Muscle of arm (tissue), 12 donors: ENCODE data around the gene MAFB. TPM values are rescaled to one million over a fixed set of nuclear protein-coding genes. Genes with fewer than 3 reads are reported as not detected.
A peak's percentile ranks its signal among the peaks of the same experiment; 100 is the strongest.

Source experiments
- DNase-seq: peaks from one replicate; pipeline ENCODE4 v3.0.0-alpha.2; 2013
- polyA plus RNA-seq, 12 donors: library from polyadenylated mRNA; unstranded; fragments of 120-200 nt; gene quantifications; one replicate each; pipeline ENCODE4 v1.2.1, GENCODE V29; 2013; ENCODE audit not compliant: insufficient read length in 12 of 12

Gene MAFB
- polyA plus RNA-seq, 12 donors, result 8.2 to 30.6 (median 9.9) TPM; not detected in 1

DNA sequence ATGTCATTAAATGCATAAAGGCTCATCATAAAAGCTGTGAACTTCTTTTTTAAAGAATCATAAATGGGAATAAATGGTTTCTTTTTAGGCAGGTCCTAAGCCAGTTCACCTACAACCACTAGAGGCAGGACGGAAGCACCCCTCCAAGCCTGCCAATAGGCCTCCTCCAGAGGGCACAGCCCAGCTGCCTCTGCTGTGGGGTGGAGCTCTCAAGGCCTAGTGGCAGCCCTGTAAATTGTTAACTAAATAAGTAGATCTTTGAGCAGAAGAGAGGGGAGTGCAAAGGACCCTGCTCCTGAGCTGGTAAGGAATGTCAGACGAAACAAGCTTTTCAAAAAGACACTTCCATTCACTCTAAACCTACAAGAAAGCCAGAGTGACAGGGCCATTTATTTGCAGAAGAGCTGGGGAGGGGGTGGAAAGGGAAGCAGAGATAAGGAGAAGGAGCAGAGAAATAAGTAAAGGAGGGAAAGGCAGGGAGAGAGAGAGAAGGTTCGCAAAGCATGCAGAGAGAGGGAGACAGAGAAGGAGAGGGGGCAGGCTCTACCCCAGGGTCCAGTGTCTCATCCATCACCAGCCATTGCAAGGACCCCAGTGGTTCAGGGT, 18.0 kb upstream of the MAFB start:
- no peak for DNase-seq

DNA sequence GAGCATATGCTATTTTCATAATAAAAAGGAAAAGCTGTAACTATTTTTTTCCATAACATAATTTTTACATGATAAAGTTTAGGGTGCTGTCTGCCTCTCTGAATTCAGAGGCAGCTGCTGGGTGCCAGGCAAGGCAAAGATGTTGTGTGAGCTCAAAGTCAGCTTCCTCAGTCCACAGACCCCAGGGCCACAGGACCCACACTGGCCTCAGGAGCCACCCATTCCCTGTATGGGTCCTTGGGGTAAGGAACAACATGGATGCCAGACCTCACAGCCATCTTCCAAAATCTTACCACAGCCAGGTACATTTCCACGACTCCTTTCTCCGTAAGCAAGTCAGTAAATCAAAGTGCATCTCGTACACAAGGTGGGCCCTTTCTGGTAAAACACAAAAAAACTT, 16.4 kb upstream of the MAFB start:
- no peak for DNase-seq

DNA sequence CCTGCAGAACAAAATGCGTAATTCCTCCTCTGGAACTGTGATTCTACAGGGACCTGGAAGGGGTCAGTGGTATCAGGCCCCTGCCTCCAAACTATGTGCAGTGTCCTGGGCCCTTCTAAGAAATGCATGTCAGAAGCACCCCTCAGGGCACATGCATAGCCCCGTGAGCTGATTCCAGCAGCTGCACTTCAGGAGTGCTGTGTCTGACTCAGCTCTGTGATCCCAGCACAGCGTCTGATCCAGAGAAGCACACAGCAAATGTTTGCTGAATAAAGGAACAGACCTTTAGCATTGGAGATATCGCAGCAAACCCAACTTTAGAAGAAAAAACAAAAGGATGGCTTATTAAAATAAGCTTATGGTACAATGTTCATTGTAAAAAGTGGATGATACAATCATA, 15.8 kb upstream of the MAFB start:
- no peak for DNase-seq

DNA sequence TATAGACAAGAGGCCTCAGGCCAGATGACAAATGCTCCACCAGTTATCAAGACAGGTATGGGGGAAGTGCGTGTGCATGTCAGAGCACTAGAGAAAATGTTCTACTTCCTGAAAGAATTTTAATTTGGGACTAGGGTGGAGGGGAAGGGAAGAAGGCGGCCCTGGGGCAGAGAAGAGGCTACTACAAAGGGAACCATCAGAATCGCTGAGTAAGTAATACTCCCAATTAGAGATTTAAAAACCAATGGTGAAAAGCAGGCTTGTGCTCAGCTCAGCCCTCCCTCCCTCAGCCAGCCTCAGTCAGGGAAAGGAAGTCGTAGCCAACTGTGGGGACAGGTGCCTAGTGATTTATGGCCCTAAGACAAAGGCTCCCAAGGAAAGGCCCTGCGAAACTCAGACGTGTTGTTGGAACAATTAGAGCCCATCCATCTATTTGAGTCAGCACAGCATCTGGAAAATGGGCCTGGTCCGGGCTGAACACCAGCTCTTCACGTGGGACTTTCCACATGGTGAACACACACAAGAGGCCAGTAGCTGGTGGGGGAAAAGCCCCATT, 15.0 kb upstream of the MAFB start:
- DNase-seq, result no peak

DNA sequence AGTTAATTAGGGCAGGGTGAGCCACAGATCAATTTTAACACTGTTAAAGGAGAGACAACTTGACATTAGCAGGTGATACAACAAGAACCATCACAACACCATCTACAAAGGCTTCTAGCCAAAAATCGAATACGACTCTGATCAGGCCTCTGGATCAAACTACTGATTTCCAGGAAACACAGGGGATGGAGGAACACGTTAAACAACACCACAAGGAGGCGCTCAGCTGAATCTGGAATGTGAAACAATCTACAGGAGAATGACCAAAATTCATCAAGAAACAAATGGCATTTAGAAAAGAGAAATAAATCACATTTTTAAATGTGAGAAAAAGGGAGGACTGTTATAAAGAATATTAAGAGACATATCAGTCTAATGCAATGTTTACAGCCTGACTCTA, 13.5 kb upstream of the MAFB start:
- DNase-seq, result no peak

DNA sequence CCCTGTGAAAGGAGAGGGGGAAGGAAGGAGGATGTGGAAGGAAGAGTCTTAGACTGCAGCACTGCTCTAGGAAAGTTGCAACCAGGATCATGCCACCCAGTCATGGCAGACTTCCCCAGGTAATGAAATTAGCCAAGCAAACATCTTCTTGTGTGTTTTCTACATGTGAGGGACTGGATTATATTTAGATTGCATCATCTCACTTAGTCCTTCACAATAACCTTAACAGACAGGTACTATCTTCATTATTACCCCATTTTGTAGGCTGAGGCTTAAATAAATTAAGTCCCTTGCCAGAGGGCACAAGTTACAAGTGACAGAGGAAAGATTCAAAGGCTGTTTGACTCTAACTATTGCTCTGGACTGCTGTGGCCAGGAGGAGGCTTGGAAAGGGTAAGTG, 9.7 kb upstream of the MAFB start:
- DNase-seq, result no peak

DNA sequence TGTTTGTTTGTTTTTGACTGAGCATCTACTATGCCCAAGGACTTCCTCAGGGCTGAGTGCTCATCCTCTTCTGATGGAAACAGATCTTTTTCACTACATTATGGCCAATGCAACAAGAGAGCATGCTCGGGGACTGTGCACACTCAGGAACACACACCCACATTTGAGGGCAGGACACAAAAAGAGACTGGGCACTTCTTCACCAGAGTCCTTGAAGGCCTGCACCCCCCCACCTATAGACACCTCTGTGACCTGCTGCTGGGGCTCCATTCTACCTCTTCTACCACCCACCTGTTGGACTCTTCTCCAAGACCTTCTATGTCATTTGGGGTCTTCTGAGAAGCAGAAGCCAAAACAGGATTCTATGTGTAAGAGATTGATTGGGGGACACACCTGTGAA, 9.2 kb upstream of the MAFB start:
- DNase-seq, result no peak

DNA sequence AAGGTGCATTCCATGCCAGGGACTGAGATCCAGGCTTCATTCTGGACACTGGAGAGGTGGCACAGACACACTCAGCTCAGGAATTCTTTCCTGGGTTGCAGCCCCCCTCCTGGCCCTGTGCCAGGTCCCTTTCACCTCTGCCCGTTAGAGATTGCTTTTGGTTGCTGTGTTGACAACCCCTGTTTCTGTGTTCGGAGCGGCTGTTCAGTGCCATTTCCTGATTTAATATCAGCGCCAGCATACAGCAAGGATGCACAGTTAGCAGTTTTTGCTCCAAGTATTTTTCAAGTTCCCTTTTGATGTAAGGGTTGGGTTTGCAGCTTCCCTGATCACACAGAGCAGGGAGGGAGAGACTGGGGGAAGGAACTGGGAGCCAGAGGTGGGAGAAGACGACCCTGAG, 8.5 kb upstream of the MAFB start:
- no peak for DNase-seq

DNA sequence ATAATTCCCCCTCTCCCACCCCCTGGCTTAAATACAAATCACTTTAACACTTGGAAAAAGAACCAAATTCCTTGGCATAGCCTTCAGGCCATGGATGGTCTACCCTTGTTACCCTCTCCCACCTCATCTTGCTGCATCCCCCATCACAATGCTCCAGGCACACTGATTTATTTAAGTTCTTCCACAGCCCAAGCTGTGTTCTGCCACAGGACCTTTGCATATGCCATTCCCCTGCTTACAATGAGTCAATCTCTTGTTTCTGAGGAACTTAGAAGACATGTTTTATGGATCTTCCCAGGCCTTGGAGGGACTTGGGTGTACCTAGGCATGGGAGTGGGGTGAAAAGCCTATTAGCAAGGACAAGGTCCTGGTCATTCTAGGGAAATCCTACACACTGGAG, 6.2 kb upstream of the MAFB start:
- no peak for DNase-seq

DNA sequence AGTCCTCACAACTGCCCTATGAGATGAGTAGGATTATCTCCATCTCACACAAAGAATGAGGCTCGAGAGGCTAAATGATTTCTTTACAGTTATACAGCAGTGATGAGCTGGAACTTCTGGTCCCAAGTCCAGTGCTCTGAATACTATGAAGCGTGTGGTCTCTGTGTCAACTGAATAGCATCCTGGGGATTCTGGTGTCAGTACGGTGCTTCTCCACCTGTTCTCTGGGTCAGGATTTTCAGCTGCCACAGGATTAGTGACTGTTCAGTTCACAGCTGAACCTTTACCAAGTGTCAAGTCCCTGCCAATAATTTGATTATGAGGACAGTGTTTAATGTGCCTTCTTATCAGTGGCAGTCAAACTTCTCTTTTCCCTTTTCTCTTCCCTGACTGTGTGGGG, 5.2 kb upstream of the MAFB start:
- DNase-seq, result no peak

DNA sequence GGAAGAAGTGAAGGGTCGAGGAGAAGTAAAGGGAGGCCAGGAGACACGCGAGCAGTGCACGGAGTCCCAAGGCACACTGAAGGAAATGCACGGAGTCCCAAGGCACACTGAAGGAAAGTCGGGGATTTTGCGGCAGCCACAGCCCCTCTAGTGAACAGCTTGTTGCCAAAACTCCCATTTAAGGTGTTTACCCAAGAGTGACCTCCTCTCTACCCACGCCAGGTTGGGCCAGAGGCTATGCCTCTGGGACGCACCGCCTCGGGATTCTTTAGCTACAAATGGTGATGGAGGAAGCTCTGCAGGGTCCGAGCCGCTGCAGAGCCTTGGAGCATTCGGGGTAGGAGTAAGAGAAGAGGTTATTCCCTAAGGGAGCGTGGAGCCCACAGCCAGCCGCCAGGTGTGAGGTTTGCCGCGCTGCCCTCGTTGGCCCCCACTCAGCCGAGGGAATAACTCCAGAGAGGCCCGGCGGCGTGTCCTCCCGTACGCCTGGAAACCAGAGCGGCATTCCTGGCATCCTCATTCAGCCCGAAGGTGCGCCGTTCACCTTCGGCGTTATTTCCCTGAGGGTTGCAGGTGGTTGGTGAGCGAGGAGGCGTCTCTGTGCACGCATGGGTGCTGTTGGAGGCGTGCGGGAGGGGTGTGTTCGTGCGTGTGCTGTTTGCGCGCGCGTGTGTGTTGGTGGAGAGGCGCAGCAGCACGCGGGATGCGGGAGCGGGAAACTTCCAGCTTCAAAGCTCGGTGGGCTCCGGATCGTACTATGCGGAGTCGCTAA, 3.4 kb upstream of the MAFB start:
- no peak for DNase-seq

DNA sequence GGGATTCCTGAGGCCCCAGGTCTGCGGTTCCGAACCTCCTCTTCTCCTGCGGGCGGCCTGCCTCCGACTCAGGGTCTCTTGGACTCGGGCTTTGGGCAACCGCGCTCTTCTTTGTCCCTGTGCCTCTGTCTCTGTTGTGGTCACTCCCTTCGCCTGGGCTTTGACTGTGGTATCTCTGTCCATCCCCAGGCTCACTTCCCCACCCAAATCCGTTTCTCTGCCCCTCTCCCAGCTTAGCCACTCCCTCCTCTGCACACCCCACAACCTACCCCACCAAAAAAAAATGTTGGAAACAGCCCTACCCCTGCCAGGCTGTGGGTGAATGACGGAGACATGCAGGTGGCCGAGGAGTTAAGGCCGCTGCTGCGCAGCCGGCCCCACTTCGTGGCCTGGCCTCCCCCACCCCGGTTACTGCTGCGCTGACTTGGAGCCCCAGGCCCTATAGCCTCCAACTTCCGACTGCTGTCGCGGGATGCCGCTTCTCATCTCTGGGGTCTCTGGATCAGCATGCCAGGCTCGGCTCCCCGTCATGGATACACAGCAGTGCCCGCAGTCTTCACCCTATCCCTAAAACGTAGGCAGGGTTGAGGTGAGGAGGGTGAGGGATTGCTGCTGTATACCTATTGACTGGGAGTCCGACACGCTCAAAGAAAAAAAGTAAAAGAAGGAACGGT, 2.7 kb upstream of the MAFB start:
- DNase-seq, result no peak

DNA sequence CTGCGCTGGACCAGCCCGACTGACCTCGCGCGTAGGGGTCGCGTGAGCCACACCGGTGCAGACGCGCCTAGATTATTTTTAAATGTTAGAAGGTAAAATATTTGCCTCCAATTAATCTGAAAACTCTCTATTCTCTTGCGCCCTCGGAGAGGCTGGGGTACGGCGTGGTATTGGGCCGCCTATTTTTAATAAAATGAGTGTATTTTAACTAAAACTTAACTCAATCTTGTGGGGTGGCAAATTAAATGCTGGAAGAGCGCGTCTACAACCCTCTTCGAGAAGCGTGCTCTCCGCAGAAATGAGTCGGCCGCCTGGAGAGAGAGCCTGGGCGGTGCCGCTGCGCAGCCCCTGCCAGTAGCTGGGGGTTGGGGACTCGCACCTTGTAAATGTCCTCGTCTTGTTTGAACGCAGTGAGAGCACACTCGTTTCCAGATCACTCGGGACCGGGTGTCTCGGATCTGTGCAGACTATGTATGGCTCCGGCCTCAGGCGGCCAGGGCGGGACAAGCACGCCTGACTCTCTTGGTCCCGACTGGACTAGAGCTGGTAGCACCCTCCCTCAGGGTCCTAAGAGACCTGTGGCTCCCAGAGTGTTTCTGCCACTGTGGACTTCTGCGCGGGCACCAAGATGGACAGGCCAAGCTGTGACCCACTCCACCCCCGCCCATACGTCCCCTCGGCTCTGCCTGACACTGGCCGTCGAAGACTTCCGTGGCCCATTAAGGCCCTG, 2.0 kb upstream of the MAFB start:
- no peak for DNase-seq

DNA sequence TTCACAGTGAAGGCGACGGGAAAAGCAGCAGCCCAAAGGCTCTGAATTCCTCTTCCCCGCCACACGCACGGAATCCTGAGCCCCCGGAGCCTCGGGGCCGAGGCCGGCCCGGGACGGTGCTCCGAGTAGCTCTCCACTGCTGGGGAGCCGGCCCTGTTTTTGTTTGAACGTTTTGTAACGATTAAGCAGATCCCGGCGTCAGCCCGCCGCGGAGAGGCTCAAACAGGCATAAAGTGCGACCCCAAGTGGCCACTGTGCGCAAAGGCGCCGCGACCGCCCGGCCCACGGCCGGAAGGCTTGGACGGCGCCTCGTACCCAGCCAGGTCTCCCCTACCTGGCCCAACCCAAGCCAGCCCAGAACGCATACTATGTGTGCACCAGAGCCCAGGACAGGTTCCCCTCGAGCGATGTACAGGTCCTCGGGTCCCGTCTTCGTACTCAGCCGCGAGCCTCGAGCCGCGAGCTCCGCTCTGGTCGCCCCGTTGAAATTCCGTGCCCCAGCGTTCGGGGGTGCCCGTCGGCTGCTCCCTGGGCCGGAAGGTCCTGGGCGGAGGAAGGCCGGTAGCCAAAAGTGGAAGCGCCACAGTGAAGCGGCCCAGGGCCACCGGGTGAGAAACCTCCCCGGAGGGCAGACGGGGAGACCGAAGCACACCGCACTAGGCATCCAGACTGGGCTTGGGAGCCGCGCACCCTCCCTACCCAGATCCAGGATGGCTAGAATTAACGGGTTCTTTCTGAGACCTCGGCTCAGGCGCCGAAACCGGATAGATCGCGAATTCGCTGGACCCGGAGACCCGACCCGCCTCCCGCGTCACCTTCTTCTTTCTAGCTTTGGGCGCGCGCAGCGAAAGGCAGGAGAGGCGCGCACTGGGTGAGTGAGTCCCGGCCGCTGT, 1.2 kb upstream of the MAFB start:
- peak; percentile 93 for DNase-seq

DNA sequence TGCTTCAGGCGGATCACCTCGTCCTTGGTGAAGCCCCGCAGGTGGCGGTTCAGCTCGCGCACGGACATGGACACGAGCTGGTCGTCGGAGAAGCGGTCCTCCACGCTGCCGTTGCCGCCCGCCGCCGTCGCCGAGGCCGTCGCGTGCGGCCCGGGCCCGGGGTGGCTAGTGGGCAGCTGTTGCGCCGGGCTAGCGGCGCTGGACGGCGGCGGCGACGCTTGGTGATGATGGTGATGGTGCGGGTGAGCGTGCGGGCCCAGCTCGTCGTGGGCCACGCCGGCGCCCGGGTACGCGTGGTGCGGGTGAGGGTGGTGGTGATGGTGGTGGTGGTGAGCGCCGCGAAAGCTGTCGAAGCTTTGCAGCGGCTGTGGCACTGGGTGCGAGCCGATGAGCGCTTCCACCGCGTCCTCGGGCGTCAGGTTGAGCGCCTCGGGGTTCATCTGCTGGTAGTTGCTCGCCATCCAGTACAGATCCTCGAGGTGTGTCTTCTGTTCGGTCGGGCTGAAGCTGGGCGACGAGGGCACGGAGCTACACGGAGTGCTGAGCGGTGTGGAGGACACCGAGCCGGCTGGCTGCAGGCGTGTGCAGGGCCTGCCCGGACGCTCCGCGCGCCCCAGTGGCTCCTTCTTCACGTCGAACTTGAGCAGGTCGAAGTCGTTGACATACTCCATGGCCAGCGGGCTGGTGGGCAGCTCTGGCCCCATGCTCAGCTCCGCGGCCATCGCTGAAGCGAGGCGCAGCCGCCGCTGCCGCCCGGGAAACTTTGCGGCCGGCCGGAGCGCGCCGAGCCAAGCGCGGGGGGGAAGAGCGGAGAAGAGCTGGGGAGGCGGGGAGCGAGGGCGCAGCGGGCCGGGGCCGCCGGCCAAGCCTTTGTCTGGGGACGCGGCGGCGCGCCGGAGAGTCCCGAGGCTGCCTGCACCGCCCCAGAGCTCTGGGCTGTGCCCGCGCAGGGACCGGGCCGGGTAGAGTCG, 622 bp downstream of the MAFB start:
- DNase-seq, result no peak

DNA sequence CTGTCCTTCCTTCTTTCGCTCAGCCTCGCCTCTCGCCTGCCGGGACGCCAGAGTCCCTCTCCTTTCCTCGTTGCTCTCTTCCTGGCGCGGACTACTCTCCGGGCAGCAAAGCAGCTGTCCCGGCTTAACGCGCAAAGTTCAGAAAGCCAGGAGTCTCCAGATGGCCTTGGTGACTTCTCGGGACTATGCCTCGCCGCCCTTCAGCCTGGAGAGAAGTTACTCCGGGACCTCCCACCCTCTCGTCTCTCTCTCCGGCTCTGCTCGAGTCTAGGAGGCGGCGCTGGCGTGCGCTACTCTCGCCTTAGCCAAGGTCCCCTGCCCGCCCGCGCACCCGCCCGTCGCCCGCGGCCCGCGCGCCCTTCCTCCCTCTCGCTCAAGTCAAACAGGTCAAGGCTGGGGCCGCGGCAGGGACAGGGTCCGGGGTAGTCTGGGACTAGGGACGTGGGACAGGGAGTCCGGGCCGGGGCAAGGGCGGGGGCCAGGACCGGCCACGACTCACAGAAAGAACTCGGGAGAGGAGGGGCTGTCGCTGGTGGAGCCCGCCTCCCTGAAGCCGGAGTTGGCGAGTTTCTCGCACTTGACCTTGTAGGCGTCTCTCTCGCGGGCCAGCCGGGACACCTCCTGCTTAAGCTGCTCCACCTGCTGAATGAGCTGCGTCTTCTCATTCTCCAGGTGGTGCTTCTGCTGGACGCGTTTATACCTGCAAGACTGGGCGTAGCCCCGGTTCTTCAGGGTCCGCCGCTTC, 1.5 kb downstream of the MAFB start:
- DNase-seq, result peak; percentile 51

DNA sequence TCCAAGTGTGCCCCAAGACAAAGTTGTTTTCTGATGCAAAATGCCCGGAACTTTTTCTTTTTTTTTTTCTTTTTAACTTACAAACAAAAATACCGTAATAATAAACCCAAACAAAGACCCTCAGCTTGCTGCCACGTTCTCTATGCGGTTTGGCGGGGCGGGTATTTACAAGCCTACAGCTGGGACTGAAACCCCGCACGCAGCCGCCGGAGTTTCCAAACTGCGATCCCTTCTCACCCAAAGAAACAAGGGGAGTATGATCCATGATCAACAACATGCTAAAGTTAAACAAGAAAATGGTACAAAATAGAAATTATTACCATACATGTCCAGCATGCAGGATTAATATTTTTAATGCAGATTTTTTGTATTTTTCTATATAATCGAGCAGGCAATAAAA, 2.1 kb downstream of the MAFB start:
- no peak for DNase-seq

DNA sequence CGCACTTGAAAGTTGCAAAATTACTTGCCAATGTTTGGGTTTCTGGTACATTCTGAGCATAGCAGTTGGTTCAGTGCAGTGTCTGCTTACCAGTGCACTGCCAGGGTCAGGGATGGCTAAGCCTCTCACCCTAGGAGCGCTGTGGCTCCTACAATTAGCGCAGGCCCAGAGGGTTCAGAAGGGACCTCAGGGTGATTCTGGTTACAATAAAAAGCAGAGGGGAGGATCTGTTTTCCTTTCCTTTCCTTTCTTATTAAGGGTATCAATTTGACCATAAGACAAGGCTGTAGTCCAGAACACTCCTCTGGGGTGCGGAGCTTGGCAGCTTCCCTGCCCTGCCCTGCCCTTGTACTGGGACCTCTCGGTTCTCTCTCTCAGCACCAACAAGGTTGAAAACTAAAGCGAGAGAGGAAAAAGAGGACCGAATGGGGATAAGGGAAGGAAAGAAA, 2.6 kb downstream of the MAFB start:
- DNase-seq, result no peak

DNA sequence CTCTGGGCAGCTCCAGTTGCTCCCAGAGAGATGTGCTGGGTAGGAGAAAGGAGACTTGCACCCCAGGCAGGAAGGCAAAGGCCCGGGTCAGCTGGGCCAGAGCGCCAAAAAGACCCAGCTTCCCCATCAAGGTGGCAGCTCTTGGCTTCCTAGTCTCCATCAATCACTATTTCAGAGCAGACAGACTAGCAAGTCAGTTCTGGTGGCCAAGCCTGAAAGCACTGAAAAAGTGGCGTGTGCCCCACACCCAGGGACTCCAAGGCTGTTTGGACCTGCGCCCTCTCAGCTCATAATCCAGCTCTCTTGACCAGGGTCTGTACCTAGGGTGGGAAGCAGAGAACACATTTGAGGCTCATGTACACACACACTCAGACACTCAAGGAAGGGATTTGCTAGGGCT, 3.7 kb downstream of the MAFB start:
- no peak for DNase-seq
